Natural killer cell (primary cell): ENCODE data around the gene CALN1. TPM values are rescaled to one million over a fixed set of nuclear protein-coding genes. Genes with fewer than 3 reads are reported as not detected.

Experiments
- ATAC-seq, 3 donors: fragments of 150-1000 bp in 2 of 3; fragments of 200-7000 bp in 1 of 3; cut with Tn5 transposase; 1 replicate in 1 of 3; 2 replicates in 2 of 3; pipeline ENCODE4 v1.10.0; 2021; ENCODE audit warnings: mild to moderate bottlenecking in 2 of 3, moderate library complexity in 2 of 3
- DNase-seq, 2 donors: peaks; one replicate each; pipeline versions ENCODE4 v3.0.0 to v3.0.0-alpha.2; 2013 to 2021; ENCODE audit warnings: mixed read lengths in 1 of 2
- H3K27ac ChIP-seq: one replicate; pipeline ENCODE4 v1.5.1; 2013; ENCODE audit warnings: mild to moderate bottlenecking, low read length
- H3K27me3 ChIP-seq: one replicate; pipeline ENCODE4 v1.6.1; 2013; ENCODE audit warnings: low read length; ENCODE audit not compliant: control insufficient read depth, insufficient read depth
- H3K36me3 ChIP-seq: one replicate; pipeline ENCODE4 v1.6.1; 2013; ENCODE audit warnings: low read length; ENCODE audit not compliant: control insufficient read depth, insufficient read depth
- H3K4me1 ChIP-seq: one replicate; pipeline ENCODE4 v1.6.1; 2013; ENCODE audit warnings: low read length; ENCODE audit not compliant: control insufficient read depth, insufficient read depth
- H3K4me3 ChIP-seq: one replicate; pipeline ENCODE4 v1.5.1; 2013; ENCODE audit warnings: low read length
- H3K9me3 ChIP-seq: one replicate; pipeline ENCODE4 v1.6.1; 2013; ENCODE audit warnings: low read length; ENCODE audit not compliant: control insufficient read depth, insufficient read depth
- H3K27ac Mint-ChIP-seq, 2 donors: one replicate each; pipeline ENCODE4 v1.8.0; 2022; ENCODE audit warnings: mild to moderate bottlenecking in 2 of 2, mixed read lengths in 2 of 2, moderate library complexity in 1 of 2
- H3K27me3 Mint-ChIP-seq, 2 donors: one replicate each; pipeline ENCODE4 v1.8.0; 2022; ENCODE audit warnings: low read depth in 2 of 2, mixed read lengths in 2 of 2
- H3K36me3 Mint-ChIP-seq: one replicate; pipeline ENCODE4 v1.8.0; 2022; ENCODE audit warnings: mixed read lengths
- H3K4me1 Mint-ChIP-seq, 2 donors: one replicate each; pipeline ENCODE4 v1.8.0; 2022; ENCODE audit warnings: mixed read lengths in 2 of 2
- H3K4me3 Mint-ChIP-seq: one replicate; pipeline ENCODE4 v1.8.0; 2022; ENCODE audit warnings: mild to moderate bottlenecking, moderate library complexity, mixed read lengths
- H3K9me3 Mint-ChIP-seq, 2 donors: one replicate each; pipeline ENCODE4 v1.8.0; 2022; ENCODE audit warnings: mixed read lengths in 2 of 2
- WGBS: methylation state at CpG from one replicate; pipeline ENCODE4 v1.1.7; 2013; ENCODE audit warnings: missing lambda C conversion rate; ENCODE audit not compliant: insufficient coverage; 5-methylcytosine and 5-hydroxymethylcytosine counted together
- intact Hi-C: fragments of 100-400 bp; cut with micrococcal nuclease; formaldehyde crosslinking; loops from one replicate; pipeline ENCODE4 v1.14.2; 2022
- total RNA-seq, 4 donors: library from RNA; stranded (reverse); fragments of 120-200 nt in 1 of 4; gene quantifications; one replicate each; pipeline versions ENCODE4 v1.2.3 to v1.2.4, GENCODE V29; 2013 to 2022
- TF ChIP-seq, protein P1 (sequence below): fragments of 200-600 bp; IDR thresholded peaks from one replicate; pipeline ENCODE4 v1.8.0; 2022; ENCODE audit warnings: antibody characterized with exemption

CALN1 gene
- total RNA-seq, 3 donors from 2014 or later (not counting 1 experiment from before 2014, with no cell fraction given): 0.18 TPM; not detected in 2

GRCh38 chr7:71870812-71871211 lies 541.3 kb downstream of the CALN1 start:
- no peaks in the 10 kb centered on the region for H3K36me3 ChIP-seq
- WGBS: 14% methylated on average over 1 of the region's 2 CpGs
- DNase-seq (no peak), ATAC-seq (no peak)
- no peak overlapping the region for H3K4me3 Mint-ChIP-seq
- H3K27me3 Mint-ChIP-seq: no peaks in the 10 kb centered on the region
- no peak overlapping the region for H3K4me3 ChIP-seq
- no peak overlapping the region for H3K27ac ChIP-seq
- no peaks in the 10 kb centered on the region for H3K4me1 Mint-ChIP-seq
- no peaks in the 10 kb centered on the region for H3K9me3 ChIP-seq
- H3K27ac Mint-ChIP-seq: no peak overlapping the region
- intact Hi-C loops: no loop called here
- H3K9me3 Mint-ChIP-seq: peaks cover 3 to 8% of the 10 kb centered on the region in 2 donors
- no peaks in the 10 kb centered on the region for H3K27me3 ChIP-seq
- no peaks in the 10 kb centered on the region for H3K36me3 Mint-ChIP-seq
- TF ChIP-seq, protein P1, sequence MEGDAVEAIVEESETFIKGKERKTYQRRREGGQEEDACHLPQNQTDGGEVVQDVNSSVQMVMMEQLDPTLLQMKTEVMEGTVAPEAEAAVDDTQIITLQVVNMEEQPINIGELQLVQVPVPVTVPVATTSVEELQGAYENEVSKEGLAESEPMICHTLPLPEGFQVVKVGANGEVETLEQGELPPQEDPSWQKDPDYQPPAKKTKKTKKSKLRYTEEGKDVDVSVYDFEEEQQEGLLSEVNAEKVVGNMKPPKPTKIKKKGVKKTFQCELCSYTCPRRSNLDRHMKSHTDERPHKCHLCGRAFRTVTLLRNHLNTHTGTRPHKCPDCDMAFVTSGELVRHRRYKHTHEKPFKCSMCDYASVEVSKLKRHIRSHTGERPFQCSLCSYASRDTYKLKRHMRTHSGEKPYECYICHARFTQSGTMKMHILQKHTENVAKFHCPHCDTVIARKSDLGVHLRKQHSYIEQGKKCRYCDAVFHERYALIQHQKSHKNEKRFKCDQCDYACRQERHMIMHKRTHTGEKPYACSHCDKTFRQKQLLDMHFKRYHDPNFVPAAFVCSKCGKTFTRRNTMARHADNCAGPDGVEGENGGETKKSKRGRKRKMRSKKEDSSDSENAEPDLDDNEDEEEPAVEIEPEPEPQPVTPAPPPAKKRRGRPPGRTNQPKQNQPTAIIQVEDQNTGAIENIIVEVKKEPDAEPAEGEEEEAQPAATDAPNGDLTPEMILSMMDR: no peak
- no peaks in the 10 kb centered on the region for H3K4me1 ChIP-seq

DNA sequence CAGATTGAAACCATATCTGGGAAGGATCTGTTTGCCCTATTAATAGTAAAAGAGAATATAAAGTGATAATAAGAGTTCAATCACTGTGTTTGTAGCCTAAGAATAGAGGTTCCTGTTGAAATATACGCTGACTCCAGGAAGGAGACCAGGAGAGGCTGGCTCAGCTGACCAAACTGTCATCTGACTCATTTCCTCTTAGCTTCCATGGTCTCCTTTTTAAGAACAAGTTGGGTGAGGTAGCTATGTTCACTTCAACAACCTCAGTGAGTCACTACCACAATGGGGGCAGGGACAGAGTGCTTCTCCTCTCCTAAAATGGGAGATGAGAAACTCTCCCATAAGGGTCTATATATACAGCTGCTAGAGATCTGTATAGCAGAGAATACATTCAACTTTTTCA lies 543.3 kb downstream of the CALN1 start:
- ATAC-seq (no peak), DNase-seq (no peak)
- Mint-ChIP-seq H3K9me3 (peaks cover 6 to 9% of the 10 kb centered on the region in 2 donors), H3K4me3 (no peak overlapping the region), H3K27me3 (no peaks in the 10 kb centered on the region), H3K27ac (no peak overlapping the region), H3K4me1 (no peaks in the 10 kb centered on the region), H3K36me3 (no peaks in the 10 kb centered on the region)
- intact Hi-C loops: no loop called here
- TF ChIP-seq, protein P1: no peak
- Histone ChIP-seq H3K9me3 (no peaks in the 10 kb centered on the region), H3K27ac (no peak overlapping the region), H3K4me3 (no peak overlapping the region), H3K27me3 (no peaks in the 10 kb centered on the region), H3K36me3 (no peaks in the 10 kb centered on the region), H3K4me1 (no peaks in the 10 kb centered on the region)
- WGBS: 25% methylated on average over 1 of the region's 1 CpG

DNA sequence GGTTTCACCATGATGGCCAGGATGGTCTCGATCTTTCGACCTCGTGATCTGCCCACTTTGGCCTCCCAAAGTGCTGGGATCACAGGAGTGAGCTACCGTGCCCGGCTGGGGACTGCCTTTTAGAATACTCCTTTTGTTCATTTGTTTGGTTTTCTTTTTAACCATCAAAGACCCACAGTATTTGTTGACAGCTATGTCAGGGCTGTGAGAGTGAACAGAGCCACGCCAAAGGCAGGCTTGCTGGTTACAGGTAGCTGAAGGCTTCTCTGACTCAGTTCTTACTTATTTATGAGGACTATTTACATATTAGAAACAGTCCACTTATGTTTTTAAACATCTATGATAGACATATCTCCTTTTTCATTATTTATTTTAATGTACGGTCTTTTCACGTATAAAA lies 544.5 kb downstream of the CALN1 start:
- intact Hi-C loops: no loop called here
- H3K36me3 Mint-ChIP-seq: no peaks in the 10 kb centered on the region

GRCh38 chr7:71865172-71865571 lies 547.0 kb downstream of the CALN1 start:
- no peaks in the 10 kb centered on the region for H3K36me3 ChIP-seq
- no peaks in the 10 kb centered on the region for H3K27me3 Mint-ChIP-seq
- 71% methylated on average over 6 of the region's 6 CpGs for WGBS
- ATAC-seq (no peak), DNase-seq (no peak)
- no peaks in the 10 kb centered on the region for H3K9me3 ChIP-seq
- H3K4me1 Mint-ChIP-seq: no peaks in the 10 kb centered on the region
- peaks cover 2 to 5% of the 10 kb centered on the region in 2 donors for H3K9me3 Mint-ChIP-seq
- no peak overlapping the region for H3K27ac Mint-ChIP-seq
- TF ChIP-seq, protein P1: no peak
- H3K4me1 ChIP-seq: no peaks in the 10 kb centered on the region
- H3K27ac ChIP-seq: no peak overlapping the region
- no peak overlapping the region for H3K4me3 ChIP-seq
- H3K36me3 Mint-ChIP-seq: no peaks in the 10 kb centered on the region
- H3K27me3 ChIP-seq: no peaks in the 10 kb centered on the region
- H3K4me3 Mint-ChIP-seq: no peak overlapping the region
- intact Hi-C loops: no loop called here

More for the DNA sequence above, 544.5 kb downstream of the CALN1 start:
- DNase-seq (no peak), ATAC-seq (no peak)
- TF ChIP-seq, protein P1: no peak
- no peaks in the 10 kb centered on the region for H3K4me1 ChIP-seq
- H3K9me3 ChIP-seq: no peaks in the 10 kb centered on the region
- WGBS: 88% methylated on average over 8 of the region's 8 CpGs
- Mint-ChIP-seq H3K27ac (no peak overlapping the region), H3K4me3 (no peak overlapping the region), H3K9me3 (peaks cover 6 to 9% of the 10 kb centered on the region in 2 donors), H3K4me1 (no peaks in the 10 kb centered on the region), H3K27me3 (no peaks in the 10 kb centered on the region)
- no peak overlapping the region for H3K4me3 ChIP-seq
- H3K27me3 ChIP-seq: no peaks in the 10 kb centered on the region
- no peak overlapping the region for H3K27ac ChIP-seq
- H3K36me3 ChIP-seq: no peaks in the 10 kb centered on the region
